ENCODE results near the gene SLIRP.
A peak's percentile ranks its signal among the peaks of the same experiment; 100 is the strongest.
"Not testable (repeated sequence)": the region's sequence is repeated elsewhere in the genome, so short reads cannot be mapped to it uniquely, and the experiment has no call there.

SLIRP gene

GRCh38 chr14:77707724-77708408 lies at the start of gene SLIRP, which contains the start of gene ALKBH1:
Gene SLIRP (plus strand): TSS chr14:77708103. CDS start chr14:77708112, 9 bp downstream.
Gene ALKBH1 (minus strand): TSS chr14:77708023. CDS start chr14:77708004, 19 bp downstream.
- no peak for DNase-seq

- peak; percentile 81 for DNase-seq
Observed at GRCh38 chr14:77659831-77660230, 48.1 kb upstream of the SLIRP start.

- no peak for DNase-seq
Observed at GRCh38 chr14:77660754-77661153, 47.1 kb upstream of the SLIRP start.

GRCh38 chr14:77661562-77661961 lies 46.3 kb upstream of the SLIRP start:
- not testable (repeated sequence) for DNase-seq

- no peak for DNase-seq
Observed at GRCh38 chr14:77663293-77663692, 44.6 kb upstream of the SLIRP start.

GRCh38 chr14:77667331-77667730 lies 40.6 kb upstream of the SLIRP start:
- no peak for DNase-seq

GRCh38 chr14:77673193-77673592 lies 34.7 kb upstream of the SLIRP start:
- DNase-seq, result no peak

- DNase-seq, result no peak
Observed at GRCh38 chr14:77674931-77675330, 33.0 kb upstream of the SLIRP start.

- DNase-seq, result no peak
Observed at GRCh38 chr14:77681196-77682157, 26.4 kb upstream of the SLIRP start.

GRCh38 chr14:77682158-77682553 lies 25.7 kb upstream of the SLIRP start:
- no peak for DNase-seq

GRCh38 chr14:77691259-77691658 lies 16.6 kb upstream of the SLIRP start:
- DNase-seq, result no peak

- no peak for DNase-seq
Observed at GRCh38 chr14:77707355-77707723, 564 bp upstream of the SLIRP start.

- no peak for DNase-seq
Observed at GRCh38 chr14:77708749-77709148, 846 bp downstream of the SLIRP start.

GRCh38 chr14:77709412-77709811 lies 1.5 kb downstream of the SLIRP start:
- DNase-seq, result no peak

GRCh38 chr14:77710364-77710763 lies 2.5 kb downstream of the SLIRP start:
- no peak for DNase-seq

GRCh38 chr14:77714926-77715325 lies 7.0 kb downstream of the SLIRP start:
- no peak for DNase-seq

- no peak for DNase-seq
Observed at GRCh38 chr14:77717608-77718305, 9.9 kb downstream of the SLIRP start.

GRCh38 chr14:77721437-77721836 lies 13.5 kb downstream of the SLIRP start:
- DNase-seq, result no peak

- no peak for DNase-seq
Observed at GRCh38 chr14:77722301-77722700, 14.4 kb downstream of the SLIRP start.

- DNase-seq, result no peak
Observed at GRCh38 chr14:77730976-77731497, 23.1 kb downstream of the SLIRP start.

GRCh38 chr14:77738559-77739250 lies 30.8 kb downstream of the SLIRP start:
- no peak for DNase-seq

- DNase-seq, result no peak
Observed at GRCh38 chr14:77741438-77741837, 33.5 kb downstream of the SLIRP start.
